ENCODE results near the gene GEMIN5. TPM values are rescaled to one million over a fixed set of nuclear protein-coding genes. Genes with fewer than 3 reads are reported as not detected.

Gene GEMIN5
- total RNA-seq, 1 experiment from 2014 or later, result 35.8 TPM

DNA sequence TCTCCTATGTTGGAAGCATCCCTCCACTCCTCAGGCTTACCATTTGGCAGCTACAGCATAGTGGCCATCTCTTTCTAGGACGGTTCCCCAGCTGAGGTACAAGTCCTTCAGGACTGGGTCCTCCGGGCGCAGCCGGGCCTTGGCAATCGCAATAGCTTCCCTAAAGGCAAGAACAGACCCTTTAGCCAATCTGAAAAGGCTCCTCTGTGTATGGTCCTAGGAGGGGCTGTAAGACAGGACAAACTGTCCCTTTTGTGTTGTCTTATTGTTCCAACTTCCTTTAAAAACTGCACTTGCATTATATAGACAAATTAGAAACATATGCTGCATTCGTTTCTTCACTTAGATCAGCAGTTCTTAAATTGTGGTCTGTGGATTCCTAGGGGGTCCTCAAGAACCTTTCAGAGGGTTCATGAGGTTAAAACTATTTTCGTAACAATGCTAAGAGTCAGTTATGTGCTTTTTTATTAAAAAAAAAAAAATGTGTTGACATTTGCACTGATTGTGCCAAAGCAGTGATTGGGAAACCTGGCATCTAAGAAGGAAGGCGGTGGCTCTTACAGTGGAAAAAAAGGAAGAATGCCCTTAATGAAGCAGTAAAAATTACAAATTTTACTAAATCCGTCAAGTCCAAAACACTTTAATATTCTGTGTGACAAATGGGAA is 38.7 kb downstream of the GEMIN5 start:
- H3K27me3 Mint-ChIP-seq (ENCODE audit: low read depth), result no peaks in the 10 kb centered on the region
- Histone ChIP-seq H2BK12ac (ENCODE audit: insufficient read length, low read depth, low read length) (no peak overlapping the region), H3K4me1 (ENCODE audit: insufficient read depth, low read length) (no peaks in the 10 kb centered on the region), H3K4me2 (ENCODE audit: insufficient read depth, insufficient read length, low read length) (no peak overlapping the region), H3K14ac (ENCODE audit: insufficient read depth, low read length) (no peak overlapping the region), H3K79me1 (ENCODE audit: insufficient read depth, low read depth, low read length, poor library complexity, severe bottlenecking) (no peaks in the 10 kb centered on the region), H3K23ac (ENCODE audit: insufficient read length, low read depth, low read length) (no peak overlapping the region), H2AFZ (ENCODE audit: low read length) (no peak overlapping the region), H2BK15ac (ENCODE audit: low read depth, low read length) (no peak overlapping the region), H3K9me3 (ENCODE audit: control insufficient read depth, low read depth, low read length) (no peaks in the 10 kb centered on the region), H3K9ac (ENCODE audit: extremely low read depth, insufficient read length, low read length) (no peak overlapping the region), H4K20me1 (ENCODE audit: control insufficient read depth, insufficient read depth, insufficient read length) (no peaks in the 10 kb centered on the region), H3K27me3 (ENCODE audit: insufficient read depth, low read length) (no peaks in the 10 kb centered on the region), H3K18ac (ENCODE audit: insufficient read length, low read depth, low read length) (no peak overlapping the region), H2BK120ac (ENCODE audit: low read depth, low read length, poor library complexity, severe bottlenecking) (no peak overlapping the region), H2BK20ac (ENCODE audit: low read depth, low read length, poor library complexity, severe bottlenecking) (no peak overlapping the region), H3K56ac (ENCODE audit: insufficient read length, low read depth, low read length) (no peak overlapping the region), H3K4ac (ENCODE audit: low read depth, low read length) (no peak overlapping the region), H3T11ph (ENCODE audit: low read length) (no peak overlapping the region), H3K23me2 (ENCODE audit: insufficient read length, low read depth, low read length, poor library complexity, severe bottlenecking) (no peaks in the 10 kb centered on the region), H2AK5ac (ENCODE audit: insufficient read length, low read length) (no peak overlapping the region), H4K8ac (replicated peaks; ENCODE audit: insufficient read length, low read depth, low read length) (no peak overlapping the region), H2BK5ac (ENCODE audit: insufficient read length, low read length) (no peak overlapping the region), H4K91ac (ENCODE audit: insufficient read length, low read depth, low read length) (no peak overlapping the region), H3K27ac (ENCODE audit: insufficient read length, low read depth, low read length) (no peak overlapping the region), H4K5ac (ENCODE audit: insufficient read length, low read depth, low read length) (no peak overlapping the region), H3K79me2 (ENCODE audit: insufficient read depth, low read length) (no peaks in the 10 kb centered on the region)
- DNase-seq, result no peak
- H3K27ac Mint-ChIP-seq, result no peak overlapping the region
- no peak overlapping the region for H3K4me3 Mint-ChIP-seq
- peaks cover 46 to 91% (median 78%) of the 10 kb centered on the region in 3 experiments; a peak in 6 of 7 replicates for H3K36me3 Mint-ChIP-seq (ENCODE audit: insufficient read depth in 1 of 3, low read depth in 3 of 3)
- TF ChIP-seq, protein P1, sequence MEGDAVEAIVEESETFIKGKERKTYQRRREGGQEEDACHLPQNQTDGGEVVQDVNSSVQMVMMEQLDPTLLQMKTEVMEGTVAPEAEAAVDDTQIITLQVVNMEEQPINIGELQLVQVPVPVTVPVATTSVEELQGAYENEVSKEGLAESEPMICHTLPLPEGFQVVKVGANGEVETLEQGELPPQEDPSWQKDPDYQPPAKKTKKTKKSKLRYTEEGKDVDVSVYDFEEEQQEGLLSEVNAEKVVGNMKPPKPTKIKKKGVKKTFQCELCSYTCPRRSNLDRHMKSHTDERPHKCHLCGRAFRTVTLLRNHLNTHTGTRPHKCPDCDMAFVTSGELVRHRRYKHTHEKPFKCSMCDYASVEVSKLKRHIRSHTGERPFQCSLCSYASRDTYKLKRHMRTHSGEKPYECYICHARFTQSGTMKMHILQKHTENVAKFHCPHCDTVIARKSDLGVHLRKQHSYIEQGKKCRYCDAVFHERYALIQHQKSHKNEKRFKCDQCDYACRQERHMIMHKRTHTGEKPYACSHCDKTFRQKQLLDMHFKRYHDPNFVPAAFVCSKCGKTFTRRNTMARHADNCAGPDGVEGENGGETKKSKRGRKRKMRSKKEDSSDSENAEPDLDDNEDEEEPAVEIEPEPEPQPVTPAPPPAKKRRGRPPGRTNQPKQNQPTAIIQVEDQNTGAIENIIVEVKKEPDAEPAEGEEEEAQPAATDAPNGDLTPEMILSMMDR (conservative IDR thresholded peaks at IDR 0.05), result no peak
- no peaks in the 10 kb centered on the region for H3K4me1 Mint-ChIP-seq
- H3K9me3 Mint-ChIP-seq, result no peaks in the 10 kb centered on the region
- no CpG with 5 or more reads among the region's 9 CpGs for WGBS (ENCODE audit: extremely low coverage, insufficient read length, low lambda C conversion rate)
